MV-4-11 (cell line): ENCODE results near the gene PSEN2.
A peak's percentile ranks its signal among the peaks of the same experiment; 100 is the strongest.
"Not testable (repeated sequence)": the region's sequence is repeated elsewhere in the genome, so short reads cannot be mapped to it uniquely, and the experiment has no call there.

Source experiments
- DNase-seq: peaks from one replicate; lab custom pipeline; 2025; lab: John Stamatoyannopoulos, UW

Gene PSEN2

GRCh38 chr1:226916497-226916896 lies 46.1 kb downstream of the PSEN2 start:
- no peak for DNase-seq

- DNase-seq, result no peak
These were observed 49.2 kb downstream of the PSEN2 start for GRCh38 chr1:226919587-226919986.

DNA sequence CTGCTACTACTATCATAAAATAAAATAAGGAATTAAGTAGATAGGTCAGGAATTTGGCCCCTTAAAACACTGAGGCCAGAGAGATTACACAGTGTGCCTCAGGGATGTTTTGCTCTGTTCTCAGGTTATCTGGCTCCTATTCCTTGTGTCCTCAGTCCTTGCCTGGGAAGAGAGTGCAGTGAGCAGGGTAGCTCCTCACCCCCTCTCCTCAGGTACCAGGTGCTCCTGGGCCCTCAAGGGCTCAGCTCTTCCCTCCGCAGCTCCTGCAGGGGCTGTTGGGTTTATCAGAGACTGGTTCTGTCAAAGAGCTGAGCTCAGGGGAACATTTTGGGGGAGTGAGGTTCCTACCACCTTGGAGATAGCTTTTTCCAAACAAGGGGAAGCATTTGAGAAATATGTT lies 49.6 kb downstream of the PSEN2 start:
- DNase-seq, result no peak

GRCh38 chr1:226920446-226920894 lies 50.1 kb downstream of the PSEN2 start:
- DNase-seq, result no peak

DNA sequence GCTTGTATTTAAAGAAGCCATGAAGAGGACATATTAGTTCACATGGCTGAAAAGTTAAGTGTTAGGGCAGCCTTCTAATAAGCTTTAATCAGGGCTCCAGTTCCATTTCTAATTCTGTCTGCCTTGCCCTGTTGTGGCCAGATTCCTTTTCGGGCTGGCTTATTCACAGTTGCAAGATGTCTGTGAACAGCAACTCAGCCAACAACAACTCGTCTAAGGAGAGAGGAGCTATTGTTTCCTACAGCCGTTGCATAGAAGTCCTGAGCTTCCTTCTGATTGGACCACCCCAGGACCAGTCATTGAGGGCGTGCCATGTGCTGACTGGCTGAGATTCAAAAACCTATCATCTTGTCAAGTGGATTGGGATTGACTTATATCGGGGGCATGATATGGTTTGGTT lies 51.1 kb downstream of the PSEN2 start:
- no peak for DNase-seq

DNA sequence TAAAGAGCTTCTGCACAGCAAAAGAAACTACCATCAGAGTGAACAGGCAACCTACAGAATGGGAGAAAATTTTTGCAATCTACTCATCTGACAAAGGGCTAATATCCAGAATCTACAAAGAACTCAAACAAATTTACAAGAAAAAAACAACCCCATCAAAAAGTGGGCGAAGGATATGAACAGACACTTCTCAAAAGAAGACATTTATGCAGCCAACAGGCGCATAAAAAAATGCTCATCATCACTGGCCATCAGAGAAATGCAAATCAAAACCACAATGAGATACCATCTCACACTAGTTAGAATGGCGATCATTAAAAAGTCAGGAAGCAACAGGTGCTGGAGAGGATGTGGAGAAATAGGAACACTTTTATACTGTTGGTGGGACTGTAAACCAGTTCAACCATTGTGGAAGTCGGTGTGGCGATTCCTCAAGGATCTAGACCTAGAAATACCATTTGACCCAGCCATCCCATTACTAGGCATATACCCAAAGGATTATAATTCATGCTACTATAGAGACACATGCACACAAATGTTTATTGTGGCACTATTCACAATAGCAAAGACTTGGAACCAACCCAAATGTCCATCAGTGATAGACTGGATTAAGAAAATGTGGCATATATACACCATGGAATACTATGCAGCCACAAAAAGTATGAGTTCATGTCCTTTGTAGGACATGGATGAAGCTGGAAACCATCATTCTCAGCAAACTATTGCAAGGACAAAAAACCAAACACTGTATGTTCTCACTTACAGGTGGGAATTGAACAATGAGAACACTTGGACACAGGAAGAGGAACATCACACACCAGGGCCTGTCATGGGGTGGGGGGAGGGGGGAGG lies 59.1 kb downstream of the PSEN2 start:
- DNase-seq, result not testable (repeated sequence)

- no peak for DNase-seq
These were observed 64.2 kb downstream of the PSEN2 start for GRCh38 chr1:226934483-226935237.

DNA sequence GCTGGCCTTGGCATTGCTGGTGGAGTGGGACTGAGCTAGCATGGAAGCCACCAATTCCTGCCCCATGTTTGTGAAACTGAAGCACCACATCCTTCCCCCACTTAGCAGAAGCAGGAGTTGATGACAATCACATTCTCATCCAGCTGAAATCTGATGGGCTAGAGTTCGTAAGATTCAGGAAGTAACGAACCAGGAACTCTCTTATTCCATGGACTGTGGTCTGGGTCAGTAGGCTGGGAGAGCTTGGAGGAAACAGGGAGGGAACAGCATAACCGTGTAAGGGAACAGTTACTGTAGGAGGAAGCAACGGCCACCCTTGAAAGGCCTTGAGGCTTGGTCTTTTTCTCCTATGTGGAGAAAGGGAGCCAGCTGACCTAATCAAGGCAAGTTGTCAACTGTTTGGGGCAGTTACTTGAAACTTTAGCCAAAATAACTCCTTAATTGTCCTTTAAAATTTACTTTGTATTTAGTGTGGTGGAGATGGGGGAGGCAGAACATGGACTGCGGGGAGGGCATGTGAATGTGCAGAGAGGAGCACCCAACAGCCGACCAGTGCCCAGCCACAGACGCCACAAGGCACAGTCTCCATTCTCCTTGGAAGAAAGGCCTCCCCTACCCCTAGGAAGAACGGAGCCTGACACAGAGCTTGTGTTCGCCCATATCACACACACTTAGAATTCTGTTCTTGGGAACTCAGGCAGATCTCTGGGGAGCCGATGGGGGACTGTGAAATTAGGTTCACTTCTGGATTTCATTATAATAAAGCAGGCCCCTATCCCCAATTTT lies 67.7 kb downstream of the PSEN2 start:
- peak; percentile 81 for DNase-seq

- DNase-seq, result peak; percentile 80
These were observed 68.6 kb downstream of the PSEN2 start for GRCh38 chr1:226938903-226939437.

DNA sequence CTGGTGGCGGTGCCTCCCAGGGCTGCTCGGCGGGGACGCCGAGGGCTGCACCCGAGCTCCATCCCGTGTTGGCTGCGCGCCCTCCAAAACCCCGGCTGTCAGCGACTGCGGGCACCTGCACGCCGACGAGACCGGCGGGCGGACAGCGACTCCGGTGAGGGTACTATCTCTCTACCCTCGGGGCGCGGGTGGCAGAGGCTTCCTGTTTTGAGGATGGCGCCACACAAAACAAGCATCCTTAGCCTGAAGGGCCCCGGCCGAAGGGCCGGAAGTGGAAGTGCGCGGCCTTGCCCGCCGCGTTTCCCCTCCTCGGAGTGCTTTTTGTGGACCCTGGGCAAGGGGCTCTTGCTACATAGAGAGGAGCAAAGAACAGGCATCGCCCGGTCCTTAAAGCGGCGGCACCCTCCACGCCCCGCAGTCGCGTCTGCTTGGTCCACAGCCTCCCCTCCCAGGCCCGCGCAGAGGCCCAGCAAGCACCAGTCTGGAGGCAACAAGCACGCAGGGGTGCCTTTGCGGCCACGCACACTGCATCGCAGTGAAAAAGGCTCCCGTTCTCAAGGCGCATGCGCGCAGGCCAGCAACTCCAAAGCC lies 69.1 kb downstream of the PSEN2 start:
- peak; percentile 72 for DNase-seq

DNA sequence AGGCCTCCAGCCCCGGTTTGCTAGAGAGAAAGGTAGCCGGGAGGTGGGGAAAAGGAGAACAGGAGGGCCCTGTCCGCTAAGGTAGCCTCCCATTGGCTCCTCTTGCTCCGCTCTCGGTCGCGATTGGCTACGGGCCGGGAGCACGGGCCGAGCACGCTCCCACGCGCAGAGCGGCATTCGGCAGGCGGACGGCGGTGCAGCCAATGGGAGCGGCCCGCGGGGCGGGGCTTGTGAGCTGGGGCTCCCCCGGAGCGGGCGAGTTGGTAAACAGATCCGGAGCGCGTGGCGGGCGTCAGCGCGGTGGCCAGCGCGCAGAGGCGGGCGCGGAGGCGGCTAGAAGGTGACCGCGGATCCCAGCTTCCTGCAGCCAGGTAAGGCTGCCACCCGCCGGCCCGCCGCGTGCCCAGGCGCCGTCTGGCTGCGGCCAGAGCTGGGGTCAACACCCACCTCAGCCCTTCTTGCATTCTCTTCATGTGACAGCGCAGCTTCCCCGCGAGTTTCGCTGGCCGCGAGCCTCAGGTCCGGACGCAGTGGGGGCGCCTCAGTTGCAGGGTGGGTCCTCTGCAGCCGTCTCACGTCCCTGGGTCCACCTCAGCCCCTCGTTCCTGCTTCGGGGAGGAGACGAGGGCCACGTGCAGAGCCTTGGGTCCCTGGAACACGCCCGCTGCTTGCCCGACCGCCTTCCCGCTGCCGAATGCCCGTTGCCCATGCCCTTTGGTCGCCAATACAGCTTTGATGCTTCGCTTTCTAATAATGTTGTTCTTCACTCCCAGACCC lies 69.8 kb downstream of the PSEN2 start, which contains the start of gene COQ8A:
TSS of gene COQ8A (plus strand) at position 266 of the 777 bp plus-strand sequence. CDS start 21,092 bp downstream, outside the sequence.
- peak; percentile 99 for DNase-seq

GRCh38 chr1:226940806-226941067 lies 70.3 kb downstream of the PSEN2 start:
- DNase-seq, result no peak

DNA sequence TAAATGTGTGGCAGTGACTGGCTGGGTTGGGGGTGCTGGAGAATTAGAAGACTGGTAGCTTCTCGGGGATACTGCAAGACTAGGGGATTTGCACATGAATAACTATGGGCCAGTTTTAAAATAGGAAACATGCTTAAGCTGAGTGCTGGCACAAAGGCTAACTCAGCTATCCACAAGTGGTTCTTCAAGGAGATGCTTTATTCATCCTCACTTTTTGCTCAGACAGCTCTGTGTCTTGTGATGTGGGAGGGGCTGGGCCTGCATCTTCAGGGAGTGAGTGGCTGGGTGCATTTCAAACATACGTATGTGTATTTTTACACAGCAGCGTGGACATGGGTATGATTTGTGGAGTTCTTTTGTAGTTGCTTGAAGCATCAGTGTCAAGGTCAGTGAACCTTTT lies 72.0 kb downstream of the PSEN2 start:
- DNase-seq, result no peak

DNA sequence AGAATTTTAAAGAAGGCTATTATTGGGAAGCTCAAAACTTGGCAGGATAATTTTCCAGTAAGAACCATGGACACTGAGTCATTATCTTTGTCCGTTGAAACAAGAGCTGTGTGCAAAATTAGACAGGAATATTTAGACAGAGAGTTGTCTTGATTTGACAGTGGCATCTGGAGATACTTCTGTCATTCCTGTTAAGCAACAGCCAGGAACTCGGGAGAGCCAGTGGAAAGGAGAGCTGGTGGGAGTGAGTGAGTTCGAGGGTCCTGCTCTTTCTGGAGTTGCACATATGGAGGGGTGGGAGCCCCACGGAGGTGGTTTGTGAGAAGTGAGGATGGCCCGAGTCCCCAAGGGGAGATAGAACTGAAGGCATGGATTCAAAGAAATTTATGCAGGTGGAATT lies 72.7 kb downstream of the PSEN2 start:
- DNase-seq, result no peak

GRCh38 chr1:226943927-226944326 lies 73.5 kb downstream of the PSEN2 start:
- no peak for DNase-seq

DNA sequence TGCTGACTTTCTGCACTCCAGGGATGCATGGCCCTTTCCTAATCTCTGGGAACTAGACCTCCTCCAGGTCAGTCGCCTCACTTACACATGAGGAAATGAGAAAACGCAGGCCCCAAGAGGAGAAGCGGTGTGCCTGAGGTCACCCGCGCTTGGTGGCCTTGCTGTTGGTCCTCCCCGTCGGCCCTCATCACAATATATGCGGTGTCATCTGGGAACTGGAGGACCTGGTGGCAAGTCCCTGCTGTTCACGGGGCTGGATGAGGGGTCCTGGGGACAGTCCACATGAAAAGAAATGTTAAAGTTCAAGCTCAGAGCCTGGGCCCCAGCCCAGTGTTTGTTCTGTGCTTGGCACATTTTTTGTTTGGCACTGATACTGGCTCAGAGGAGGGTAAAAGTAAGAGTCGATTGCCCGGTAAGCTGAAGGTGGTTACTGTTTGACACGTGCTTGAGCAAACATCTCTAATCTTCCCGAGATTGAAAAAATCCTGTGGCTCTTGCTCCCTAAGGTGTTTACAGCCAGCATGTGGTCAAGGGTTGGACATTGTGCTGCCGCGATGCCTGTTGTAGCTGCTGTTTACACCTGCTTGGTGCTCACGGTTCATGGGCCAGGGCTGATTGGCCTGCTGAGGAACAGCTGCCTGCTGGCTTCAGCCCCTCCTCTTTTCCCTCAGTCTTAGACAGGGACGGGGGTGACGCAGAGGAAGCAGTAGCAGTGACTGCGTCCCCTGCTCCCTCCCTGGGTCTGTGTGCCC lies 74.9 kb downstream of the PSEN2 start:
- peak; percentile 55 for DNase-seq
